ENCODE measurements around the gene TRMT2A. TPM values are rescaled to one million over a fixed set of nuclear protein-coding genes. Genes with fewer than 3 reads are reported as not detected.

TRMT2A gene
- total and polyA plus RNA-seq, 2 of the 8 experiments (the other 6 are each of a cell fraction or from before 2014, with no cell fraction given), result 44.9 to 50.3 TPM

DNA sequence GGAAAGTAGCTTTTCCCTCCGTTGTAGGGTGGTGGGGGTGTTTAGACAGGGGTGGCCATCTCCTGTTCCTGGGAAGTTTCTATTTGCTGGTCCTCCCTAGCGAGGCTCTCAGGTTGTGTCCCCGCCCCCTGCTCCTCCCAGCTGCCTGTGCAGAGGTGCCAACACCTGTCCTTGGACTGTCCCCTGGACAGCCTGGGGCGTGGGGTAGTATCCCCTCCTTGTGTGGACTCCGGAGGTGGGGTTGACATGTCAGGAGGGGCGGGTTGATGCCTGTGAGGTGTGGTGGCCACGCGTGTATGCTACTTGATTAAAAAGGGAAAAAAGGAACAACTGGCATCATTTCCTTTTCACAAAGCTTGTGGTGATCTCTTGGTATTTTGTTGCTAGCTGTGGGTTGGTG lies 15.4 kb downstream of the TRMT2A start (continued):
- TF ChIP-seq, protein P1, sequence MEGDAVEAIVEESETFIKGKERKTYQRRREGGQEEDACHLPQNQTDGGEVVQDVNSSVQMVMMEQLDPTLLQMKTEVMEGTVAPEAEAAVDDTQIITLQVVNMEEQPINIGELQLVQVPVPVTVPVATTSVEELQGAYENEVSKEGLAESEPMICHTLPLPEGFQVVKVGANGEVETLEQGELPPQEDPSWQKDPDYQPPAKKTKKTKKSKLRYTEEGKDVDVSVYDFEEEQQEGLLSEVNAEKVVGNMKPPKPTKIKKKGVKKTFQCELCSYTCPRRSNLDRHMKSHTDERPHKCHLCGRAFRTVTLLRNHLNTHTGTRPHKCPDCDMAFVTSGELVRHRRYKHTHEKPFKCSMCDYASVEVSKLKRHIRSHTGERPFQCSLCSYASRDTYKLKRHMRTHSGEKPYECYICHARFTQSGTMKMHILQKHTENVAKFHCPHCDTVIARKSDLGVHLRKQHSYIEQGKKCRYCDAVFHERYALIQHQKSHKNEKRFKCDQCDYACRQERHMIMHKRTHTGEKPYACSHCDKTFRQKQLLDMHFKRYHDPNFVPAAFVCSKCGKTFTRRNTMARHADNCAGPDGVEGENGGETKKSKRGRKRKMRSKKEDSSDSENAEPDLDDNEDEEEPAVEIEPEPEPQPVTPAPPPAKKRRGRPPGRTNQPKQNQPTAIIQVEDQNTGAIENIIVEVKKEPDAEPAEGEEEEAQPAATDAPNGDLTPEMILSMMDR (IDR thresholded peaks at IDR 0.05; ENCODE audit: control extremely low read depth in 1 of 3, insufficient read depth in 1 of 3, low read depth in 1 of 3, low read length in 3 of 3), result no peak
- TF ChIP-seq RXRA (IDR thresholded peaks at IDR 0.05; ENCODE audit: insufficient read depth, low read depth, low read length), result no peak
